CD4-positive, alpha-beta memory T cell (primary cell): ENCODE data around the gene OLFML2B. TPM values are rescaled to one million over a fixed set of nuclear protein-coding genes. Genes with fewer than 3 reads are reported as not detected.

Experiments used
- CTCF ChIA-PET: fragments of 350-600 bp; sonication (Branson Sonifier 250); formaldehyde crosslinking; loops from one replicate; lab custom pipeline; 2021; ENCODE audit warnings: inconsistent platforms; ENCODE audit not compliant: partially characterized antibody; lab: Charles Lee
- POLR2A ChIA-PET: fragments of 350-600 bp; sonication (Branson Sonifier 250); formaldehyde crosslinking; loops from one replicate; lab custom pipeline; 2021; ENCODE audit not compliant: partially characterized antibody; lab: Charles Lee
- DNase-seq, 5 donors: peaks; one replicate each; pipeline versions ENCODE4 v3.0.0 to v3.0.0-alpha.2; 2020 to 2022; ENCODE audit warnings: mixed read lengths in 1 of 5
- H3K27ac ChIP-seq: one replicate; pipeline ENCODE4 v1.7.0; 2013; ENCODE audit warnings: low read depth, low read length
- H3K27me3 ChIP-seq: 2 replicates; pipeline ENCODE4 v1.7.0; 2013; ENCODE audit warnings: mild to moderate bottlenecking, low read length, moderate library complexity; ENCODE audit not compliant: insufficient read depth
- H3K36me3 ChIP-seq: 2 replicates; pipeline ENCODE4 v1.7.0; 2013; ENCODE audit warnings: mild to moderate bottlenecking, low read length, moderate library complexity; ENCODE audit not compliant: insufficient read depth
- H3K4me1 ChIP-seq: 2 replicates; pipeline ENCODE4 v1.7.0; 2013; ENCODE audit warnings: mild to moderate bottlenecking, low read length, moderate library complexity; ENCODE audit not compliant: insufficient read depth
- H3K4me3 ChIP-seq, 2 donors: one replicate each; pipeline ENCODE4 v1.7.0; 2013; ENCODE audit warnings: low read length in 2 of 2, mild to moderate bottlenecking in 1 of 2
- H3K9me3 ChIP-seq, 2 donors: one replicate each; pipeline ENCODE4 v1.7.0; 2013; ENCODE audit warnings: low read length in 2 of 2, control low read depth in 1 of 2; ENCODE audit not compliant: control insufficient read depth in 1 of 2
- H3K27ac Mint-ChIP-seq, 7 donors: one replicate each; pipeline ENCODE4 v1.8.0; 2020 to 2021; ENCODE audit warnings: mixed read lengths in 7 of 7, mild to moderate bottlenecking in 6 of 7, inconsistent platforms in 3 of 7, moderate library complexity in 3 of 7
- H3K27me3 Mint-ChIP-seq, 2 donors: one replicate each; pipeline ENCODE4 v1.8.0; 2020 to 2021; ENCODE audit warnings: mixed read lengths in 2 of 2
- H3K36me3 Mint-ChIP-seq, 2 donors: one replicate each; pipeline ENCODE4 v1.8.0; 2020 to 2021; ENCODE audit warnings: mixed read lengths in 2 of 2, inconsistent platforms in 1 of 2, mild to moderate bottlenecking in 1 of 2
- H3K4me1 Mint-ChIP-seq, 4 donors: one replicate each; pipeline ENCODE4 v1.8.0; 2020 to 2021; ENCODE audit warnings: mixed read lengths in 4 of 4, mild to moderate bottlenecking in 1 of 4
- H3K4me3 Mint-ChIP-seq, 8 donors: one replicate each; pipeline ENCODE4 v1.8.0; 2020 to 2021; ENCODE audit warnings: mixed read lengths in 8 of 8, mild to moderate bottlenecking in 7 of 8, moderate library complexity in 6 of 8, inconsistent platforms in 3 of 8
- H3K9me3 Mint-ChIP-seq, 8 donors: one replicate each; pipeline ENCODE4 v1.8.0; 2020 to 2021; ENCODE audit warnings: mixed read lengths in 8 of 8, mild to moderate bottlenecking in 5 of 8, inconsistent platforms in 3 of 8, moderate library complexity in 1 of 8
- intact Hi-C: fragments of 100-400 bp; cut with micrococcal nuclease; formaldehyde crosslinking; loops from one replicate; pipeline ENCODE4 v1.15.1; 2023
- polyA plus RNA-seq, 2 donors: library from polyadenylated mRNA; unstranded; fragments of 300-500 nt; fragmentation: Illumina TruSeq; gene quantifications; one replicate each; pipeline ENCODE4 v1.2.3, GENCODE V29; 2021
- total RNA-seq, 2 experiments: library from RNA; stranded (reverse); gene quantifications; one replicate each; pipeline ENCODE4 v1.2.3, GENCODE V29; 2021

Gene OLFML2B
- total and polyA plus RNA-seq, 4 experiments from 2014 or later: 0.36 to 0.58 TPM; not detected in 2

GRCh38 chr1:162003830-162004215 lies 19.8 kb downstream of the OLFML2B start:
- no peaks in the 10 kb centered on the region for H3K4me1 Mint-ChIP-seq
- Histone ChIP-seq H3K27me3 (no peaks in the 10 kb centered on the region), H3K4me3 (no peak overlapping the region), H3K27ac (no peak overlapping the region), H3K4me1 (no peaks in the 10 kb centered on the region), H3K9me3 (no peaks in the 10 kb centered on the region), H3K36me3 (no peaks in the 10 kb centered on the region)
- ChIA-PET CTCF (no interaction called here), POLR2A (no interaction called here)
- H3K9me3 Mint-ChIP-seq: no peaks in the 10 kb centered on the region
- peaks cover 3 to 19% of the 10 kb centered on the region in 2 donors for H3K27me3 Mint-ChIP-seq
- intact Hi-C loops: no loop called here
- H3K27ac Mint-ChIP-seq: no peak overlapping the region
- H3K36me3 Mint-ChIP-seq: no peaks in the 10 kb centered on the region
- DNase-seq: no peak
- H3K4me3 Mint-ChIP-seq: no peak overlapping the region

- Mint-ChIP-seq H3K27me3 (peaks cover 3 to 19% of the 10 kb centered on the region in 2 donors), H3K4me1 (no peaks in the 10 kb centered on the region), H3K4me3 (no peak overlapping the region), H3K36me3 (no peaks in the 10 kb centered on the region), H3K9me3 (no peaks in the 10 kb centered on the region), H3K27ac (no peak overlapping the region)
- ChIA-PET POLR2A (no interaction called here), CTCF (no interaction called here)
- Histone ChIP-seq H3K9me3 (no peaks in the 10 kb centered on the region), H3K36me3 (no peaks in the 10 kb centered on the region), H3K4me3 (no peak overlapping the region), H3K4me1 (no peaks in the 10 kb centered on the region), H3K27me3 (no peaks in the 10 kb centered on the region), H3K27ac (no peak overlapping the region)
- intact Hi-C loops: no loop called here
- DNase-seq: no peak
These were observed 20.4 kb downstream of the OLFML2B start for GRCh38 chr1:162003061-162003829.

- Histone ChIP-seq H3K9me3 (no peaks in the 10 kb centered on the region), H3K27me3 (no peaks in the 10 kb centered on the region), H3K36me3 (no peaks in the 10 kb centered on the region), H3K27ac (no peak overlapping the region), H3K4me3 (no peak overlapping the region), H3K4me1 (no peaks in the 10 kb centered on the region)
- Mint-ChIP-seq H3K4me1 (no peaks in the 10 kb centered on the region), H3K27ac (no peak overlapping the region), H3K9me3 (no peaks in the 10 kb centered on the region), H3K4me3 (no peak overlapping the region), H3K36me3 (no peaks in the 10 kb centered on the region), H3K27me3 (peaks cover 3 to 10% of the 10 kb centered on the region in 2 donors)
- ChIA-PET POLR2A (no interaction called here), CTCF (no interaction called here)
- no peak for DNase-seq
- intact Hi-C loops: no loop called here
These were observed 23.6 kb downstream of the OLFML2B start for GRCh38 chr1:162000053-162000420.

- no peaks in the 10 kb centered on the region for H3K4me1 ChIP-seq
- H3K27ac Mint-ChIP-seq: no peak overlapping the region
- no peaks in the 10 kb centered on the region for H3K4me1 Mint-ChIP-seq
- H3K4me3 ChIP-seq: no peak overlapping the region
- no peak overlapping the region for H3K4me3 Mint-ChIP-seq
- CTCF ChIA-PET: no interaction called here
- POLR2A ChIA-PET: no interaction called here
- no peaks in the 10 kb centered on the region for H3K36me3 Mint-ChIP-seq
- DNase-seq: no peak
- no peaks in the 10 kb centered on the region for H3K27me3 ChIP-seq
- no peaks in the 10 kb centered on the region for H3K9me3 Mint-ChIP-seq
- no peaks in the 10 kb centered on the region for H3K9me3 ChIP-seq
- no peaks in the 10 kb centered on the region for H3K36me3 ChIP-seq
- H3K27me3 Mint-ChIP-seq: peaks cover 3 to 7% of the 10 kb centered on the region in 2 donors
- no peak overlapping the region for H3K27ac ChIP-seq
- intact Hi-C loops: no loop called here
These were observed 24.2 kb downstream of the OLFML2B start for GRCh38 chr1:161999301-162000052.

GRCh38 chr1:161998811-161999210 lies 24.9 kb downstream of the OLFML2B start:
- no peaks in the 10 kb centered on the region for H3K4me1 Mint-ChIP-seq
- H3K36me3 Mint-ChIP-seq: no peaks in the 10 kb centered on the region
- no peak for DNase-seq
- CTCF ChIA-PET: no interaction called here
- Histone ChIP-seq H3K4me3 (no peak overlapping the region), H3K4me1 (no peaks in the 10 kb centered on the region), H3K36me3 (no peaks in the 10 kb centered on the region), H3K27me3 (no peaks in the 10 kb centered on the region), H3K27ac (no peak overlapping the region), H3K9me3 (no peaks in the 10 kb centered on the region)
- no peak overlapping the region for H3K27ac Mint-ChIP-seq
- intact Hi-C loops: no loop called here
- H3K27me3 Mint-ChIP-seq: peaks cover 2 to 9% of the 10 kb centered on the region in 2 donors
- POLR2A ChIA-PET: no interaction called here
- no peak overlapping the region for H3K4me3 Mint-ChIP-seq
- no peaks in the 10 kb centered on the region for H3K9me3 Mint-ChIP-seq

- H3K36me3 Mint-ChIP-seq: no peaks in the 10 kb centered on the region
- Histone ChIP-seq H3K36me3 (no peaks in the 10 kb centered on the region), H3K9me3 (no peaks in the 10 kb centered on the region), H3K4me1 (no peaks in the 10 kb centered on the region), H3K27ac (no peak overlapping the region), H3K4me3 (no peak overlapping the region), H3K27me3 (no peaks in the 10 kb centered on the region)
- no peak for DNase-seq
- intact Hi-C loops: no loop called here
- POLR2A ChIA-PET: no interaction called here
- H3K27ac Mint-ChIP-seq: peak overlapping the region in 2 of 7 donors; percentile 22 to 48
- H3K27me3 Mint-ChIP-seq: peaks cover 4 to 10% of the 10 kb centered on the region in 2 donors
- CTCF ChIA-PET: interaction anchor here (0.6 kb wide), 1 partner anchor 124 kb away, joined by 4 read pairs; no protein-coding TSS in a partner anchor
- no peaks in the 10 kb centered on the region for H3K4me1 Mint-ChIP-seq
- H3K4me3 Mint-ChIP-seq: no peak overlapping the region
- H3K9me3 Mint-ChIP-seq: no peaks in the 10 kb centered on the region
These were observed 26.5 kb downstream of the OLFML2B start for GRCh38 chr1:161997152-161997551.

GRCh38 chr1:161994175-161994668 lies 29.4 kb downstream of the OLFML2B start:
- no peak overlapping the region for H3K27ac ChIP-seq
- Mint-ChIP-seq H3K27me3 (peaks cover 4 to 7% of the 10 kb centered on the region in 2 donors), H3K4me3 (no peak overlapping the region), H3K4me1 (no peaks in the 10 kb centered on the region), H3K27ac (no peak overlapping the region), H3K9me3 (peaks cover 0 to 2% (median 0%) of the 10 kb centered on the region in 8 donors), H3K36me3 (no peaks in the 10 kb centered on the region)
- H3K4me1 ChIP-seq: no peaks in the 10 kb centered on the region
- CTCF ChIA-PET: no interaction called here
- no peaks in the 10 kb centered on the region for H3K27me3 ChIP-seq
- no peak overlapping the region for H3K4me3 ChIP-seq
- intact Hi-C loops: no loop called here
- H3K9me3 ChIP-seq: no peaks in the 10 kb centered on the region
- no peak for DNase-seq
- POLR2A ChIA-PET: no interaction called here
- no peaks in the 10 kb centered on the region for H3K36me3 ChIP-seq
